GM19240 (cell line): ENCODE results near the gene PDZK1IP1.
"Not testable (repeated sequence)": the region's sequence is repeated elsewhere in the genome, so short reads cannot be mapped to it uniquely, and the experiment has no call there.

Experiments used
- DNase-seq: peaks from one replicate; pipeline ENCODE4 v3.0.0; 2011; ENCODE audit warnings: low spot score; ENCODE audit not compliant: insufficient read length

Gene PDZK1IP1

GRCh38 chr1:47140358-47140757 lies 49.5 kb downstream of the PDZK1IP1 start:
- DNase-seq: not testable (repeated sequence)

- DNase-seq: no peak
These were observed 51.8 kb downstream of the PDZK1IP1 start for GRCh38 chr1:47137925-47138615.

- DNase-seq: no peak
These were observed 52.6 kb downstream of the PDZK1IP1 start, which contains the start of gene CYP4A22 for GRCh38 chr1:47137198-47137597. CYP4A22 (plus strand) TSS chr1:47137441; CDS start chr1:47137486, 45 bp downstream.
